Astrocyte (in vitro differentiated cells and primary cell): Measurements from ENCODE around the gene DIP2C. TPM values are rescaled to one million over a fixed set of nuclear protein-coding genes. Genes with fewer than 3 reads are reported as not detected.
A peak's percentile ranks its signal among the peaks of the same experiment; 100 is the strongest.
"Not testable (repeated sequence)": the region's sequence is repeated elsewhere in the genome, so short reads cannot be mapped to it uniquely, and the experiment has no call there.

ENCODE experiments used
- DNase-seq: peaks from one replicate; pipeline ENCODE4 v3.0.0-alpha.2; 2010; ENCODE audit warnings: low read depth
- FAIRE-seq: peaks from 2 replicates; lab custom pipeline; 2011; peaks lifted over from hg19 to GRCh38; lab: Jason Lieb, UNC
- H2AFZ ChIP-seq: 2 replicates; pipeline ENCODE4 v1.6.0; 2012; ENCODE audit warnings: low read depth, low read length, inconsistent platforms
- H3K27ac ChIP-seq: 2 replicates; pipeline ENCODE4 v1.5.1; 2011; ENCODE audit warnings: low read depth, low read length, inconsistent platforms
- H3K27me3 ChIP-seq: 2 replicates; pipeline ENCODE4 v1.6.0; 2011; ENCODE audit warnings: low read length, inconsistent platforms; ENCODE audit not compliant: insufficient read depth
- H3K36me3 ChIP-seq: 2 replicates; pipeline ENCODE4 v1.5.1; 2011; ENCODE audit warnings: low read length, inconsistent platforms; ENCODE audit not compliant: insufficient read depth
- H3K4me1 ChIP-seq: 2 replicates; pipeline ENCODE4 v1.5.1; 2011; ENCODE audit warnings: low read length, inconsistent platforms; ENCODE audit not compliant: insufficient read depth
- H3K4me2 ChIP-seq: 2 replicates; pipeline ENCODE4 v1.6.0; 2012; ENCODE audit warnings: low read length, inconsistent platforms
- H3K4me3 ChIP-seq: 2 replicates; pipeline ENCODE4 v1.5.1; 2011; ENCODE audit warnings: low read depth, mild to moderate bottlenecking, low read length, inconsistent platforms; ENCODE audit not compliant: insufficient read depth
- H3K79me2 ChIP-seq: 2 replicates; pipeline ENCODE4 v1.6.0; 2012; ENCODE audit warnings: mild to moderate bottlenecking, low read length, inconsistent platforms; ENCODE audit not compliant: insufficient read depth
- H3K9ac ChIP-seq: 2 replicates; pipeline ENCODE4 v1.6.0; 2012; ENCODE audit warnings: mild to moderate bottlenecking, low read length, inconsistent platforms
- H3K9me3 ChIP-seq: 2 replicates; pipeline ENCODE4 v1.5.1; 2012; ENCODE audit warnings: low read depth, mild to moderate bottlenecking, low read length, inconsistent platforms; ENCODE audit not compliant: insufficient read depth
- H4K20me1 ChIP-seq: 2 replicates; pipeline ENCODE4 v1.6.0; 2012; ENCODE audit warnings: low read length, inconsistent platforms; ENCODE audit not compliant: insufficient read depth
- H3K27ac Mint-ChIP-seq: one replicate; pipeline ENCODE4 v1.8.0; 2021; ENCODE audit warnings: mild to moderate bottlenecking, mixed read lengths; ENCODE audit not compliant: unreplicated experiment
- H3K27me3 Mint-ChIP-seq: one replicate; pipeline ENCODE4 v1.8.0; 2021; ENCODE audit warnings: low read depth, mixed read lengths; ENCODE audit not compliant: unreplicated experiment
- H3K36me3 Mint-ChIP-seq: one replicate; pipeline ENCODE4 v1.8.0; 2021; ENCODE audit warnings: low read depth, mixed read lengths; ENCODE audit not compliant: unreplicated experiment
- H3K4me1 Mint-ChIP-seq: one replicate; pipeline ENCODE4 v1.8.0; 2021; ENCODE audit warnings: low read depth, mixed read lengths; ENCODE audit not compliant: unreplicated experiment
- H3K4me3 Mint-ChIP-seq: one replicate; pipeline ENCODE4 v1.8.0; 2021; ENCODE audit warnings: mild to moderate bottlenecking, moderate library complexity, mixed read lengths; ENCODE audit not compliant: unreplicated experiment
- H3K9me3 Mint-ChIP-seq: one replicate; pipeline ENCODE4 v1.8.0; 2021; ENCODE audit warnings: mild to moderate bottlenecking, mixed read lengths; ENCODE audit not compliant: unreplicated experiment
- EZH2 ChIP-seq: IDR thresholded peaks from 2 replicates; pipeline ENCODE4 v1.6.1; 2012; ENCODE audit warnings: mild to moderate bottlenecking, low read length, inconsistent platforms; ENCODE audit not compliant: insufficient read depth
- total RNA-seq: library from RNA; stranded (reverse); gene quantifications from 2 replicates; pipeline ENCODE4 v1.2.1, GENCODE V29; 2021
- TF ChIP-seq, protein P1 (sequence below): IDR thresholded peaks from 2 replicates; pipeline ENCODE4 v1.5.1; 2011; ENCODE audit warnings: low read depth, mild to moderate bottlenecking, inconsistent platforms, low read length, moderate library complexity; ENCODE audit not compliant: insufficient read depth

The DIP2C gene
- total RNA-seq, 1 donor from 2014 or later: 27.3 TPM

GRCh38 chr10:369221-369683 is 320.2 kb downstream of the DIP2C start:
- Mint-ChIP-seq H3K4me3 (no peak overlapping the region), H3K4me1 (peaks cover 44% of the 10 kb centered on the region), H3K27me3 (no peaks in the 10 kb centered on the region), H3K27ac (peak overlapping the region; percentile 71), H3K9me3 (no peaks in the 10 kb centered on the region), H3K36me3 (peaks cover 22% of the 10 kb centered on the region)
- Histone ChIP-seq H3K9ac (peak overlapping the region; percentile 35), H3K4me1 (peaks cover 29% of the 10 kb centered on the region), H3K9me3 (no peaks in the 10 kb centered on the region), H2AFZ (no peak overlapping the region), H3K27ac (peak overlapping the region; percentile 61), H3K79me2 (no peaks in the 10 kb centered on the region), H4K20me1 (peaks cover 5% of the 10 kb centered on the region), H3K36me3 (peaks cover 5% of the 10 kb centered on the region), H3K4me2 (peak overlapping the region; percentile 63), H3K4me3 (no peak overlapping the region), H3K27me3 (no peaks in the 10 kb centered on the region)
- no peak for TF ChIP-seq EZH2
- TF ChIP-seq, protein P1, sequence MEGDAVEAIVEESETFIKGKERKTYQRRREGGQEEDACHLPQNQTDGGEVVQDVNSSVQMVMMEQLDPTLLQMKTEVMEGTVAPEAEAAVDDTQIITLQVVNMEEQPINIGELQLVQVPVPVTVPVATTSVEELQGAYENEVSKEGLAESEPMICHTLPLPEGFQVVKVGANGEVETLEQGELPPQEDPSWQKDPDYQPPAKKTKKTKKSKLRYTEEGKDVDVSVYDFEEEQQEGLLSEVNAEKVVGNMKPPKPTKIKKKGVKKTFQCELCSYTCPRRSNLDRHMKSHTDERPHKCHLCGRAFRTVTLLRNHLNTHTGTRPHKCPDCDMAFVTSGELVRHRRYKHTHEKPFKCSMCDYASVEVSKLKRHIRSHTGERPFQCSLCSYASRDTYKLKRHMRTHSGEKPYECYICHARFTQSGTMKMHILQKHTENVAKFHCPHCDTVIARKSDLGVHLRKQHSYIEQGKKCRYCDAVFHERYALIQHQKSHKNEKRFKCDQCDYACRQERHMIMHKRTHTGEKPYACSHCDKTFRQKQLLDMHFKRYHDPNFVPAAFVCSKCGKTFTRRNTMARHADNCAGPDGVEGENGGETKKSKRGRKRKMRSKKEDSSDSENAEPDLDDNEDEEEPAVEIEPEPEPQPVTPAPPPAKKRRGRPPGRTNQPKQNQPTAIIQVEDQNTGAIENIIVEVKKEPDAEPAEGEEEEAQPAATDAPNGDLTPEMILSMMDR: no peak
- FAIRE-seq: no peak
- DNase-seq: no peak

- FAIRE-seq: no peak
- H3K9ac ChIP-seq: no peak overlapping the region
- H4K20me1 ChIP-seq: peaks cover 5% of the 10 kb centered on the region
- no peak overlapping the region for H3K4me3 ChIP-seq
- peaks cover 9% of the 10 kb centered on the region for H3K36me3 ChIP-seq
- H3K4me2 ChIP-seq: no peak overlapping the region
- H2AFZ ChIP-seq: no peak overlapping the region
- no peaks in the 10 kb centered on the region for H3K9me3 ChIP-seq
- Mint-ChIP-seq H3K4me1 (peaks cover 39% of the 10 kb centered on the region), H3K27ac (no peak overlapping the region), H3K36me3 (peaks cover 25% of the 10 kb centered on the region), H3K27me3 (no peaks in the 10 kb centered on the region), H3K9me3 (no peaks in the 10 kb centered on the region), H3K4me3 (no peak overlapping the region)
- no peaks in the 10 kb centered on the region for H3K79me2 ChIP-seq
- no peak overlapping the region for H3K27ac ChIP-seq
- no peak for TF ChIP-seq EZH2
- TF ChIP-seq, protein P1: no peak
- peaks cover 23% of the 10 kb centered on the region for H3K4me1 ChIP-seq
- DNase-seq: no peak
- H3K27me3 ChIP-seq: no peaks in the 10 kb centered on the region
Observed at GRCh38 chr10:368579-369220, 320.8 kb downstream of the DIP2C start.

GRCh38 chr10:368107-368506 is 321.4 kb downstream of the DIP2C start:
- not testable (repeated sequence) for DNase-seq, H3K4me3 Mint-ChIP-seq, H3K27ac ChIP-seq, H3K4me2 ChIP-seq, H3K27ac Mint-ChIP-seq, H3K27me3 Mint-ChIP-seq, H3K9me3 ChIP-seq, FAIRE-seq, H3K27me3 ChIP-seq, H3K79me2 ChIP-seq, H4K20me1 ChIP-seq, H2AFZ ChIP-seq, H3K9me3 Mint-ChIP-seq, H3K9ac ChIP-seq, H3K4me3 ChIP-seq
- Histone ChIP-seq H3K36me3 (peaks cover 11% of the 10 kb centered on the region), H3K4me1 (peaks cover 19% of the 10 kb centered on the region)
- Mint-ChIP-seq H3K4me1 (peaks cover 36% of the 10 kb centered on the region), H3K36me3 (peaks cover 27% of the 10 kb centered on the region)
